ENCODE data around the gene SLC25A22.

DNA sequence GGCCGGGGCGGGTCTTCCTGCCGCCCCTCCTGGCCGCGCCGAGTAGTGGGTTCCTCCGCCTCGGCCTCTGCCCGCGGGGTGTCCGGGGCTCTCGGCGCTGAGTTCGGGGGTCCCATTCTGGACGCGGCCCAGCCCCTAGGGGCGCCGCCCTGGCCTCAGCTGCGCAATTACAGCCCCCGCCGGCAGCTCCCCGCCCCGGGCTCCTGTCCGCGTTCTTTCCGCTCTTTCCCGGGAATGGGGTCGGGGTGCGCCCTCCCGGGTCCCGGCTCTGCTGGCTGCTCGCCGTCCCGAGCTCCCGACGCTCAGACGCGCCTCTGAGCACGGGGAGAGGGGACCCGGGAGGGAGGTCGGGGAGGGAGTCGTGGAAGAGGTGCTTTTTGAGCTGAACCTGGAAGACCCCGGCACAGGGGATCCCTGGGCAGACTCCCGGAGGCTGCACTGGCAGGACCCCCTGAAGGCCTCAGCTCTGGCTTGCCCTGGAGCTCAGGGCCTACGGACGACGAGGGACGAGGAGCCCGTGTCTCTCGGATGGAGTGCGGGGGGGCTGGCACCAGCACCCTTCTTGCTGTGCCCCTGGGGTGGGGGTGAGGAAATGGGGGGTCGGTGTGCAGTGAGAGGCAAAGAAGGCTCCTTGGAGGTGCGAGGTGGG lies 45.1 kb upstream of the SLC25A22 start:
- TF ChIP-seq, protein P1, sequence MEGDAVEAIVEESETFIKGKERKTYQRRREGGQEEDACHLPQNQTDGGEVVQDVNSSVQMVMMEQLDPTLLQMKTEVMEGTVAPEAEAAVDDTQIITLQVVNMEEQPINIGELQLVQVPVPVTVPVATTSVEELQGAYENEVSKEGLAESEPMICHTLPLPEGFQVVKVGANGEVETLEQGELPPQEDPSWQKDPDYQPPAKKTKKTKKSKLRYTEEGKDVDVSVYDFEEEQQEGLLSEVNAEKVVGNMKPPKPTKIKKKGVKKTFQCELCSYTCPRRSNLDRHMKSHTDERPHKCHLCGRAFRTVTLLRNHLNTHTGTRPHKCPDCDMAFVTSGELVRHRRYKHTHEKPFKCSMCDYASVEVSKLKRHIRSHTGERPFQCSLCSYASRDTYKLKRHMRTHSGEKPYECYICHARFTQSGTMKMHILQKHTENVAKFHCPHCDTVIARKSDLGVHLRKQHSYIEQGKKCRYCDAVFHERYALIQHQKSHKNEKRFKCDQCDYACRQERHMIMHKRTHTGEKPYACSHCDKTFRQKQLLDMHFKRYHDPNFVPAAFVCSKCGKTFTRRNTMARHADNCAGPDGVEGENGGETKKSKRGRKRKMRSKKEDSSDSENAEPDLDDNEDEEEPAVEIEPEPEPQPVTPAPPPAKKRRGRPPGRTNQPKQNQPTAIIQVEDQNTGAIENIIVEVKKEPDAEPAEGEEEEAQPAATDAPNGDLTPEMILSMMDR (IDR thresholded peaks at IDR 0.05): no peak
- TF ChIP-seq POLR2A (IDR thresholded peaks at IDR 0.05): no peak
